Erythroblast (primary cell): Measurements from ENCODE around the gene MIF.

ENCODE experiments used
- GATA1 ChIP-seq: IDR thresholded peaks from 2 replicates; pipeline ENCODE4 v1.6.1; 2011; ENCODE audit warnings: low read depth, mild to moderate bottlenecking, control low read depth, low read length, moderate library complexity
- POLR2A ChIP-seq: IDR thresholded peaks from 2 replicates; pipeline ENCODE4 v1.6.1; 2011; ENCODE audit warnings: mild to moderate bottlenecking, low read length

DNA sequence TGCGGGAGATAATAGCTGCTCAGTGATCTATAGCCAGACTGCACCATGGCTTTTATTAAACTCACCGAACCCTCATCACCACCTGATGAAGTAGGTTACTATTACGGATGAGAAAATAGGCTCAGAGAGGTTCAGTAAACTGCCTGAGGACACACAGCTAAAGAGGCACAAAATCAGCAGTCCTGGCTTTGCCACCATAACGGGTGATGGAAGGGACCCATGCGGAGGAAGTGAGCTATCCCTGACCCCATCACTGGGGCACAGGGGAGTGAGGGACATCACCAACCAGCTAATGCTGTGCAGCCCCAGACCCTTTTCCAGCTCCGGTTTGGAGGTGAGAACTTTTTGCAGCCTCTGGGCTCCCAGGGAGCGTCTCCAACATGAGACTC, 48.1 kb upstream of the MIF start:
- TF ChIP-seq POLR2A (no peak), GATA1 (no peak)
